Upper lobe of left lung (tissue), 4 donors: ENCODE data around the gene TMEM37.

Experiments used
- POLR2A ChIP-seq, 4 donors: fragments of 450-650 bp; IDR thresholded peaks; one replicate each; pipeline ENCODE4 v1.5.1; 2016 to 2017; ENCODE audit warnings: antibody characterized with exemption in 4 of 4, mild to moderate bottlenecking in 2 of 4
- TF ChIP-seq, protein P1 (sequence below), 6 experiments: fragments of 450-650 bp in 4 of 6; fragments of 200-600 bp in 2 of 6; sonication (generic) in 2 of 6; IDR thresholded peaks; one replicate each; pipeline ENCODE4 v1.5.1; 2016 to 2019; ENCODE audit warnings: antibody characterized with exemption in 6 of 6

DNA sequence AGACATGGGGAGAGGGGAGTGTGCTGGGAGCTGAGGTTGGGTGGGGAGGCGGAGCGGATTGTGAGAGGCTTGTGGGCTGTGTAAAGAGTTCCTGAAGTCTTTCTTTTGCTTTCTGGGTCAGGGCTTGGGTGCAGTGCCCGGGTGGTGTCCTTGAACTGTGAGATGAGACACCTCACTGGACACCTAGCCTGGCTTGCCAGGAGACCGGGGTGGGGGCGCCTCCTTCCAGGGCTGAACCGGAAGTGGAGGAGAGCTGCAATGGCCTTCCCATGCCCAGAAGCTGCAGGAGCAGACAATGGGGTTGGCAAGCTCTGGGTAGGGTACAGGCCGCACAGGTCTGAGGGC, 4.3 kb downstream of the TMEM37 start:
- TF ChIP-seq, protein P1, sequence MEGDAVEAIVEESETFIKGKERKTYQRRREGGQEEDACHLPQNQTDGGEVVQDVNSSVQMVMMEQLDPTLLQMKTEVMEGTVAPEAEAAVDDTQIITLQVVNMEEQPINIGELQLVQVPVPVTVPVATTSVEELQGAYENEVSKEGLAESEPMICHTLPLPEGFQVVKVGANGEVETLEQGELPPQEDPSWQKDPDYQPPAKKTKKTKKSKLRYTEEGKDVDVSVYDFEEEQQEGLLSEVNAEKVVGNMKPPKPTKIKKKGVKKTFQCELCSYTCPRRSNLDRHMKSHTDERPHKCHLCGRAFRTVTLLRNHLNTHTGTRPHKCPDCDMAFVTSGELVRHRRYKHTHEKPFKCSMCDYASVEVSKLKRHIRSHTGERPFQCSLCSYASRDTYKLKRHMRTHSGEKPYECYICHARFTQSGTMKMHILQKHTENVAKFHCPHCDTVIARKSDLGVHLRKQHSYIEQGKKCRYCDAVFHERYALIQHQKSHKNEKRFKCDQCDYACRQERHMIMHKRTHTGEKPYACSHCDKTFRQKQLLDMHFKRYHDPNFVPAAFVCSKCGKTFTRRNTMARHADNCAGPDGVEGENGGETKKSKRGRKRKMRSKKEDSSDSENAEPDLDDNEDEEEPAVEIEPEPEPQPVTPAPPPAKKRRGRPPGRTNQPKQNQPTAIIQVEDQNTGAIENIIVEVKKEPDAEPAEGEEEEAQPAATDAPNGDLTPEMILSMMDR (IDR thresholded peaks at IDR 0.05), result no peak
- no peak for TF ChIP-seq POLR2A (IDR thresholded peaks at IDR 0.05)
